ENCODE data around the gene XYLT1.

Gene XYLT1

DNA sequence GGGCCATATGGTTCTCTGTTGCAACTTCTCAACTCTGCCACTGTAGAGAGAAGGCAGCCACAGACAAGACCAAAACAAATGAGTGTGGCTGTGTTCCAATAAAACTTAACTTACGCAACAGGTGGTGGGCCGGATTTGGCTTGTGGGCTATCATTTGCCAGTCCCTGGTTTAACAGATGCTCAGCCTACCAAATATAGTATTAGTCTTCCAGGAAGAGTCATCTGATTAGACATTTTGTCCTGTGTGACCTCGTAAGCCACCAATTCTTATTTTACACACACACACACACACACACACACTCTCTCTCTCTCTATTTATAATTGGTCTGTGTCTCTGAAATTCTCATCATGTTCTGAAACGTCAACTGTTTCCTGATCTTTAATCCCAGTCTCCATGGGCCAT, 245.9 kb downstream of the XYLT1 start:
- no peak; the same call in 2 of the 3 replicates for ATAC-seq
- TF ChIP-seq PPARA (CRISPR knock-in tag; IDR thresholded peaks at IDR 0.05; ENCODE audit: borderline replicate concordance): no peak
- peak; percentile 24; the same call in 1 of the 2 replicates for TF ChIP-seq SNAI2 (CRISPR knock-in tag; IDR thresholded peaks at IDR 0.05)
- no peak for TF ChIP-seq RARB (CRISPR knock-in tag; IDR thresholded peaks at IDR 0.05)
- TF ChIP-seq, protein P1, sequence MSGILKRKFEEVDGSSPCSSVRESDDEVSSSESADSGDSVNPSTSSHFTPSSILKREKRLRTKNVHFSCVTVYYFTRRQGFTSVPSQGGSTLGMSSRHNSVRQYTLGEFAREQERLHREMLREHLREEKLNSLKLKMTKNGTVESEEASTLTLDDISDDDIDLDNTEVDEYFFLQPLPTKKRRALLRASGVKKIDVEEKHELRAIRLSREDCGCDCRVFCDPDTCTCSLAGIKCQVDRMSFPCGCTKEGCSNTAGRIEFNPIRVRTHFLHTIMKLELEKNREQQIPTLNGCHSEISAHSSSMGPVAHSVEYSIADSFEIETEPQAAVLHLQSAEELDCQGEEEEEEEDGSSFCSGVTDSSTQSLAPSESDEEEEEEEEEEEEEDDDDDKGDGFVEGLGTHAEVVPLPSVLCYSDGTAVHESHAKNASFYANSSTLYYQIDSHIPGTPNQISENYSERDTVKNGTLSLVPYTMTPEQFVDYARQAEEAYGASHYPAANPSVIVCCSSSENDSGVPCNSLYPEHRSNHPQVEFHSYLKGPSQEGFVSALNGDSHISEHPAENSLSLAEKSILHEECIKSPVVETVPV (CRISPR knock-in tag; IDR thresholded peaks at IDR 0.05): no peak
- TF ChIP-seq ESRRG (CRISPR knock-in tag; IDR thresholded peaks at IDR 0.05): no peak
- TF ChIP-seq ZNF70 (CRISPR knock-in tag; IDR thresholded peaks at IDR 0.05): no peak

DNA sequence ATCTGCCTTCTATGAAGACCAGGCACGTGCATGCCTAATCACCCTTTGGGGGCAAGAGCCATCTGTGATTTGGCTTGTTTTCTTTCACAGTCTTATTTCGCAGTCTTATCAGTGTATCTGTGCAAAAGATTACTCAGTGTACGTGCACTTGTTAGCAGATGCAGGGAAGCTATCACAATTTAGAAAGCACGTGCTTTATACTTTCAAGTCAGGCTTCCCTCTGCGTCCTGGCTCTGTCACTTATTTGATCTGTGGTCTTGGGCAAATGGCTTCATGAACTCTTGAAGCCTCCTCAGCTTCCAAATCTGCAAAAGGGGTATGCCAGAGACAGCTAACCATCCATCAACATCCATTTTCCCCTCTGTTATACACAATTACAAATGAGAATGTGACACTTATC, 246.4 kb downstream of the XYLT1 start:
- ATAC-seq: no peak
- no peak for TF ChIP-seq ZFP3 (CRISPR knock-in tag; IDR thresholded peaks at IDR 0.05)
- TF ChIP-seq TCF4 (CRISPR knock-in tag; IDR thresholded peaks at IDR 0.05; ENCODE audit: borderline replicate concordance): no peak
- no peak for TF ChIP-seq ISL1 (CRISPR knock-in tag; IDR thresholded peaks at IDR 0.05)
- no peak for TF ChIP-seq TOX (CRISPR knock-in tag; IDR thresholded peaks at IDR 0.05; ENCODE audit: borderline replicate concordance)
- TF ChIP-seq RARB (CRISPR knock-in tag; IDR thresholded peaks at IDR 0.05): no peak
- no peak for TF ChIP-seq ESRRG (CRISPR knock-in tag; IDR thresholded peaks at IDR 0.05)
- TF ChIP-seq, protein P2, sequence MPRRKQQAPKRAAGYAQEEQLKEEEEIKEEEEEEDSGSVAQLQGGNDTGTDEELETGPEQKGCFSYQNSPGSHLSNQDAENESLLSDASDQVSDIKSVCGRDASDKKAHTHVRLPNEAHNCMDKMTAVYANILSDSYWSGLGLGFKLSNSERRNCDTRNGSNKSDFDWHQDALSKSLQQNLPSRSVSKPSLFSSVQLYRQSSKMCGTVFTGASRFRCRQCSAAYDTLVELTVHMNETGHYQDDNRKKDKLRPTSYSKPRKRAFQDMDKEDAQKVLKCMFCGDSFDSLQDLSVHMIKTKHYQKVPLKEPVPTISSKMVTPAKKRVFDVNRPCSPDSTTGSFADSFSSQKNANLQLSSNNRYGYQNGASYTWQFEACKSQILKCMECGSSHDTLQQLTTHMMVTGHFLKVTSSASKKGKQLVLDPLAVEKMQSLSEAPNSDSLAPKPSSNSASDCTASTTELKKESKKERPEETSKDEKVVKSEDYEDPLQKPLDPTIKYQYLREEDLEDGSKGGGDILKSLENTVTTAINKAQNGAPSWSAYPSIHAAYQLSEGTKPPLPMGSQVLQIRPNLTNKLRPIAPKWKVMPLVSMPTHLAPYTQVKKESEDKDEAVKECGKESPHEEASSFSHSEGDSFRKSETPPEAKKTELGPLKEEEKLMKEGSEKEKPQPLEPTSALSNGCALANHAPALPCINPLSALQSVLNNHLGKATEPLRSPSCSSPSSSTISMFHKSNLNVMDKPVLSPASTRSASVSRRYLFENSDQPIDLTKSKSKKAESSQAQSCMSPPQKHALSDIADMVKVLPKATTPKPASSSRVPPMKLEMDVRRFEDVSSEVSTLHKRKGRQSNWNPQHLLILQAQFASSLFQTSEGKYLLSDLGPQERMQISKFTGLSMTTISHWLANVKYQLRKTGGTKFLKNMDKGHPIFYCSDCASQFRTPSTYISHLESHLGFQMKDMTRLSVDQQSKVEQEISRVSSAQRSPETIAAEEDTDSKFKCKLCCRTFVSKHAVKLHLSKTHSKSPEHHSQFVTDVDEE (CRISPR knock-in tag; IDR thresholded peaks at IDR 0.05): no peak
- TF ChIP-seq, protein P3, sequence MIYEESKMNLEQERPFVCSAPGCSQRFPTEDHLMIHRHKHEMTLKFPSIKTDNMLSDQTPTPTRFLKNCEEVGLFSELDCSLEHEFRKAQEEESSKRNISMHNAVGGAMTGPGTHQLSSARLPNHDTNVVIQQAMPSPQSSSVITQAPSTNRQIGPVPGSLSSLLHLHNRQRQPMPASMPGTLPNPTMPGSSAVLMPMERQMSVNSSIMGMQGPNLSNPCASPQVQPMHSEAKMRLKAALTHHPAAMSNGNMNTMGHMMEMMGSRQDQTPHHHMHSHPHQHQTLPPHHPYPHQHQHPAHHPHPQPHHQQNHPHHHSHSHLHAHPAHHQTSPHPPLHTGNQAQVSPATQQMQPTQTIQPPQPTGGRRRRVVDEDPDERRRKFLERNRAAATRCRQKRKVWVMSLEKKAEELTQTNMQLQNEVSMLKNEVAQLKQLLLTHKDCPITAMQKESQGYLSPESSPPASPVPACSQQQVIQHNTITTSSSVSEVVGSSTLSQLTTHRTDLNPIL (CRISPR knock-in tag; IDR thresholded peaks at IDR 0.05; ENCODE audit: low read depth): no peak
- TF ChIP-seq BACH2 (CRISPR knock-in tag; IDR thresholded peaks at IDR 0.05; ENCODE audit: borderline replicate concordance): no peak

DNA sequence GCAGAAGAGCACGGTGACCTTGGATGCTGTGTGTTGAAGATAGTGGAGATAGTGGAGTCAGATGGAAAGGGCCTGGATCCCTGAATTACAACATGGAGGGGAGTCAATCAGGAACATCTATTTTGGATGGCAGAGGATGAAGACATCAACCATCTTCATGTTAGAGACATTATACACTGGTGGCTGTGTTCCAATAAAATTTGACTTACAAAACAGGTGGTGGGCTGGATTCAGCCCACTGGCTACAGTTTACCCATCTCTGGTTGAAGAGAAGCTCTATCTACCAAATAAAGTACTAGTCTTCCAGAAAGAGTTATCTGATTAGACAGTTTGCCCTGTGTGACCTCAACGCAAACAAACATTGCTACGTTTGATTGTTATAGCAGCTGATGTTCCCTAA, 247.2 kb downstream of the XYLT1 start:
- TF ChIP-seq PPARA (CRISPR knock-in tag; IDR thresholded peaks at IDR 0.05; ENCODE audit: borderline replicate concordance): no peak
- TF ChIP-seq, protein P4, sequence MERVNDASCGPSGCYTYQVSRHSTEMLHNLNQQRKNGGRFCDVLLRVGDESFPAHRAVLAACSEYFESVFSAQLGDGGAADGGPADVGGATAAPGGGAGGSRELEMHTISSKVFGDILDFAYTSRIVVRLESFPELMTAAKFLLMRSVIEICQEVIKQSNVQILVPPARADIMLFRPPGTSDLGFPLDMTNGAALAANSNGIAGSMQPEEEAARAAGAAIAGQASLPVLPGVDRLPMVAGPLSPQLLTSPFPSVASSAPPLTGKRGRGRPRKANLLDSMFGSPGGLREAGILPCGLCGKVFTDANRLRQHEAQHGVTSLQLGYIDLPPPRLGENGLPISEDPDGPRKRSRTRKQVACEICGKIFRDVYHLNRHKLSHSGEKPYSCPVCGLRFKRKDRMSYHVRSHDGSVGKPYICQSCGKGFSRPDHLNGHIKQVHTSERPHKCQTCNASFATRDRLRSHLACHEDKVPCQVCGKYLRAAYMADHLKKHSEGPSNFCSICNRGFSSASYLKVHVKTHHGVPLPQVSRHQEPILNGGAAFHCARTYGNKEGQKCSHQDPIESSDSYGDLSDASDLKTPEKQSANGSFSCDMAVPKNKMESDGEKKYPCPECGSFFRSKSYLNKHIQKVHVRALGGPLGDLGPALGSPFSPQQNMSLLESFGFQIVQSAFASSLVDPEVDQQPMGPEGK (CRISPR knock-in tag; IDR thresholded peaks at IDR 0.05; ENCODE audit: borderline replicate concordance): no peak
- no peak for TF ChIP-seq ZNF70 (CRISPR knock-in tag; IDR thresholded peaks at IDR 0.05)
- no peak for TF ChIP-seq ZNF8 (CRISPR knock-in tag; IDR thresholded peaks at IDR 0.05)
- TF ChIP-seq, protein P5, sequence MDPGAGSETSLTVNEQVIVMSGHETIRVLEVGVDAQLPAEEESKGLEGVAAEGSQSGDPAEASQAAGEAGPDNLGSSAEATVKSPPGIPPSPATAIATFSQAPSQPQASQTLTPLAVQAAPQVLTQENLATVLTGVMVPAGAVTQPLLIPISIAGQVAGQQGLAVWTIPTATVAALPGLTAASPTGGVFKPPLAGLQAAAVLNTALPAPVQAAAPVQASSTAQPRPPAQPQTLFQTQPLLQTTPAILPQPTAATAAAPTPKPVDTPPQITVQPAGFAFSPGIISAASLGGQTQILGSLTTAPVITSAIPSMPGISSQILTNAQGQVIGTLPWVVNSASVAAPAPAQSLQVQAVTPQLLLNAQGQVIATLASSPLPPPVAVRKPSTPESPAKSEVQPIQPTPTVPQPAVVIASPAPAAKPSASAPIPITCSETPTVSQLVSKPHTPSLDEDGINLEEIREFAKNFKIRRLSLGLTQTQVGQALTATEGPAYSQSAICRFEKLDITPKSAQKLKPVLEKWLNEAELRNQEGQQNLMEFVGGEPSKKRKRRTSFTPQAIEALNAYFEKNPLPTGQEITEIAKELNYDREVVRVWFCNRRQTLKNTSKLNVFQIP (CRISPR knock-in tag; IDR thresholded peaks at IDR 0.05; ENCODE audit: borderline replicate concordance, low read depth): no peak
- no peak for TF ChIP-seq ESRRG (CRISPR knock-in tag; IDR thresholded peaks at IDR 0.05)
- no peak for TF ChIP-seq TOX (CRISPR knock-in tag; IDR thresholded peaks at IDR 0.05; ENCODE audit: borderline replicate concordance)
- TF ChIP-seq, protein P3 (CRISPR knock-in tag; IDR thresholded peaks at IDR 0.05; ENCODE audit: low read depth): no peak
- no peak for TF ChIP-seq RARB (CRISPR knock-in tag; IDR thresholded peaks at IDR 0.05)
- no peak for TF ChIP-seq SNAI2 (CRISPR knock-in tag; IDR thresholded peaks at IDR 0.05)
- TF ChIP-seq ARNTL (CRISPR knock-in tag; IDR thresholded peaks at IDR 0.05; ENCODE audit: borderline replicate concordance, low read depth): no peak
- no peak for TF ChIP-seq ZFP30 (CRISPR knock-in tag; IDR thresholded peaks at IDR 0.05)
- TF ChIP-seq ISL1 (CRISPR knock-in tag; IDR thresholded peaks at IDR 0.05): no peak
- TF ChIP-seq ZNF565 (CRISPR knock-in tag; conservative IDR thresholded peaks at IDR 0.05; ENCODE audit: low read depth): no peak
- no peak for TF ChIP-seq CSDC2 (CRISPR knock-in tag; IDR thresholded peaks at IDR 0.05)
- TF ChIP-seq, protein P2 (CRISPR knock-in tag; IDR thresholded peaks at IDR 0.05): no peak
- no peak for ATAC-seq
